Dendritic cell treated with granulocyte-macrophage colony-stimulating factor and Interleukin-4, amounts not matched to agents 40 ng/mL and 50 ng/mL, for 4 days (primary cell): ENCODE data around the gene DNAJC16.

Experiments used
- H3K27ac Mint-ChIP-seq: one replicate; pipeline ENCODE4 v1.8.0; 2022; ENCODE audit warnings: mild to moderate bottlenecking, mixed read lengths
- H3K27me3 Mint-ChIP-seq: one replicate; pipeline ENCODE4 v1.8.0; 2022; ENCODE audit warnings: mild to moderate bottlenecking, mixed read lengths
- H3K36me3 Mint-ChIP-seq: one replicate; pipeline ENCODE4 v1.8.0; 2022; ENCODE audit warnings: low read depth, mixed read lengths
- H3K4me1 Mint-ChIP-seq: one replicate; pipeline ENCODE4 v1.8.0; 2022; ENCODE audit warnings: low read depth, mixed read lengths
- H3K4me3 Mint-ChIP-seq: one replicate; pipeline ENCODE4 v1.8.0; 2022; ENCODE audit warnings: mild to moderate bottlenecking, moderate library complexity, mixed read lengths
- H3K9me3 Mint-ChIP-seq: one replicate; pipeline ENCODE4 v1.8.0; 2022; ENCODE audit warnings: mixed read lengths
- intact Hi-C: fragments of 100-400 bp; cut with micrococcal nuclease; formaldehyde crosslinking; loops from one replicate; pipeline ENCODE4 v1.15.0; 2022

DNAJC16 gene

GRCh38 chr1:15571266-15571665 is 44.6 kb downstream of the DNAJC16 start:
- peaks cover 68% of the 10 kb centered on the region for H3K36me3 Mint-ChIP-seq
- no peaks in the 10 kb centered on the region for H3K27me3 Mint-ChIP-seq
- H3K9me3 Mint-ChIP-seq, result no peaks in the 10 kb centered on the region
- no peak overlapping the region for H3K4me3 Mint-ChIP-seq
- peaks cover 6% of the 10 kb centered on the region for H3K4me1 Mint-ChIP-seq
- H3K27ac Mint-ChIP-seq, result no peak overlapping the region
- intact Hi-C loops, result no loop called here

DNA sequence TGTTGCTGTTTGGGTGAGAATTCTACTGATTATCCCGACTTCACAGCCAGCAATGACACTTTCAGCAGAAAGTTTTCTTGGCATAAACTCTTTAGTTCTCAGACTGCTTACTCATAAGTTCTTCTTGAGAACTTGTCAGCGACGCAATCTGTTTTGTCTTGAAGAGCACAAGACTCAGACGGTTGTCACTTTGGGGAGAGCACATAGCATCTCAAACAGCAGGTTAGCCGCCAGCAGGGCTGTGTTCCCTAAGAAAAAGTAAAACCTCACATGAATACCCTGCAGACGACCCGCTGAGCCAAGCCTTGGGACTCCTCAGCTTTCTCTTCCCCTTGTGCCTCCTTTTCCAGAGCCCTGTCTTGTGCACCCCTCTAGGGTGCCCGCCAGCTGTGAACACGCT is 46.8 kb downstream of the DNAJC16 start:
- Mint-ChIP-seq H3K9me3 (no peaks in the 10 kb centered on the region), H3K4me3 (no peak overlapping the region), H3K36me3 (peaks cover 46% of the 10 kb centered on the region), H3K27me3 (no peaks in the 10 kb centered on the region), H3K27ac (no peak overlapping the region), H3K4me1 (peaks cover 8% of the 10 kb centered on the region)
- intact Hi-C loops, result no loop called here

DNA sequence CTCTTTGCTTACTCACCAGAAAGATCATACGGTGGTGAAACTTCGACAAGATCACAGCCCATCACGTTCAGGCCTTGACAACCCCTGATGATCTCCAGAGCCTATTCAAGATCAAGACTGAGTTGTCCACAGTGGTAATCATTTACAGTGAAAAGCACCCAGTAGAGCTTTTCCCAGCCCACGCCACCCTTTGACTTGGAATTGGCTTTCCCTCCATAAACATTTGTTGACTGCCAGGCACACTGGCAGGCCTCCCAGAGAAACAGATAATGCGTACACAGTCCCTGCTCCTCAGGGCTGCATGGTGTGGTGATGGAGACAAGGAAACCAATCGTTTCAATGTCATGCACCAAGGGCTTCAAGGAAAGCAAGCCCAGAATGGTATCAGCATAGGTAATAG is 48.1 kb downstream of the DNAJC16 start:
- peaks cover 34% of the 10 kb centered on the region for H3K36me3 Mint-ChIP-seq
- H3K4me3 Mint-ChIP-seq, result no peak overlapping the region
- H3K27me3 Mint-ChIP-seq, result no peaks in the 10 kb centered on the region
- H3K4me1 Mint-ChIP-seq, result peaks cover 20% of the 10 kb centered on the region
- intact Hi-C loops, result no loop called here
- H3K27ac Mint-ChIP-seq, result no peak overlapping the region
- no peaks in the 10 kb centered on the region for H3K9me3 Mint-ChIP-seq

DNA sequence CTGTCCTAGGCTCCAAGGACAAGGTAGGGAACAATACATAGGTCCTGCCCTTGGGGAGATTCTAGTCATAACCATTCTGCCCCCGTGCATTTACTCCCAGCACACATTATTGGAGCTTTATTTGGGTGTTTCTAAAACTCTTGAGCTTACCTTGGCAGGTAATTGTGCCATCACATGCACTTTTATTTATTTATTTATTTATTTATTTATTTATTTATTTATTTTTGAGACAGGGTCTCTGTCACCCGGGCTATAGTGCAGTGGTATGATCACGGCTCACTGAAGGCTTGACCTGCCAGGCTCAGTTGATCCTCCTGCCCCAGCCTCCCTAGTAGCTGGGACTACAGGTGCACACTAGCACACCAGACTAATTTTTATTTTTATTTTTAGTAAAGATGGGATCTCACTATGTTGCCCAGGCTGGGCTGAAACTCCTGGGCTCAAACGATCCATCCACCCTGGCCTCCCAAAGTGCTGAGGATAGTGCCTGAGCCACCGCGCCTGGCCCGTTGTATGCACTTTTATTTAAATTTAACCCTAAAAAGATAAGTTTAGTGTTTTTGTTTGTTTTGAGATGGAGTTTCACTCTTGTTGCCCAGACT is 49.0 kb downstream of the DNAJC16 start:
- peaks cover 23% of the 10 kb centered on the region for H3K4me1 Mint-ChIP-seq
- no peak overlapping the region for H3K4me3 Mint-ChIP-seq
- no peaks in the 10 kb centered on the region for H3K27me3 Mint-ChIP-seq
- H3K36me3 Mint-ChIP-seq, result peaks cover 29% of the 10 kb centered on the region
- intact Hi-C loops, result no loop called here
- no peak overlapping the region for H3K27ac Mint-ChIP-seq
- no peaks in the 10 kb centered on the region for H3K9me3 Mint-ChIP-seq

DNA sequence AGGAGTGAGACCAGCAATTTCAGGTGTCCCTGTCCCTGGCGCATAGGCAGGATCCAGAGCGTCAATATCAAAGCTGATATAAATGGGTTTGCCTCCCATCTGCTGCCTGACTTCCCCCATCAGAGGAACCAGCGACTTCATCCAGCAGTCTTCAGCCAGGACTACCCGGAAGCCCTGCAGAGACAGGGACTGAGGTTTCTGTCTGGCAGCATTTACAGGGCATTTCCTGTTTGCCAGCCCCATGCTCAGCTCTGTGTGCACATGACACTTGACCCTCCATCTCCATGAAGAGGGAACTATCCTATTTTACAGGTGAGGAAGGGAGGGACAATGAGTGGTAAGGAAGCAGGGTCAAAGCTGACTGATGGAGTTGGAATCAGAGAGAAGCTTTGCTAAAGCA is 51.0 kb downstream of the DNAJC16 start:
- no peak overlapping the region for H3K27ac Mint-ChIP-seq
- H3K36me3 Mint-ChIP-seq, result peaks cover 14% of the 10 kb centered on the region
- no peaks in the 10 kb centered on the region for H3K9me3 Mint-ChIP-seq
- peaks cover 19% of the 10 kb centered on the region for H3K4me1 Mint-ChIP-seq
- H3K4me3 Mint-ChIP-seq, result no peak overlapping the region
- no peaks in the 10 kb centered on the region for H3K27me3 Mint-ChIP-seq
- intact Hi-C loops, result no loop called here

- no peaks in the 10 kb centered on the region for H3K9me3 Mint-ChIP-seq
- intact Hi-C loops, result no loop called here
- H3K4me3 Mint-ChIP-seq, result no peak overlapping the region
- H3K36me3 Mint-ChIP-seq, result peaks cover 10% of the 10 kb centered on the region
- H3K27me3 Mint-ChIP-seq, result peaks cover 7% of the 10 kb centered on the region
- peaks cover 17% of the 10 kb centered on the region for H3K4me1 Mint-ChIP-seq
- H3K27ac Mint-ChIP-seq, result peak overlapping the region; percentile 78
These were observed 52.5 kb downstream of the DNAJC16 start for GRCh38 chr1:15578921-15579682.

- H3K36me3 Mint-ChIP-seq, result peaks cover 6% of the 10 kb centered on the region
- H3K27me3 Mint-ChIP-seq, result peaks cover 13% of the 10 kb centered on the region
- no peaks in the 10 kb centered on the region for H3K9me3 Mint-ChIP-seq
- H3K4me1 Mint-ChIP-seq, result peaks cover 21% of the 10 kb centered on the region
- intact Hi-C loops, result no loop called here
- H3K27ac Mint-ChIP-seq, result peak overlapping the region; percentile 78
- H3K4me3 Mint-ChIP-seq, result no peak overlapping the region
These were observed 53.0 kb downstream of the DNAJC16 start for GRCh38 chr1:15579683-15580047.

GRCh38 chr1:15583016-15583706 is 56.5 kb downstream of the DNAJC16 start:
- peaks cover 28% of the 10 kb centered on the region for H3K4me1 Mint-ChIP-seq

GRCh38 chr1:15584489-15585363 is 58.1 kb downstream of the DNAJC16 start, which contains the start of gene AGMAT:
Gene AGMAT, minus strand, starts transcription at chr1:15585051. Its CDS starts 84 bp downstream, at chr1:15584967.
- Mint-ChIP-seq H3K9me3 (peaks cover 7% of the 10 kb centered on the region), H3K27ac (peak within 1 kb of the TSS; percentile 41), H3K27me3 (peaks cover 28% of the 10 kb centered on the region), H3K4me3 (peak within 1 kb of the TSS; percentile 71), H3K36me3 (no peaks in the 10 kb centered on the region), H3K4me1 (peaks cover 13% of the 10 kb centered on the region)
- intact Hi-C loops, result no loop called here

More at GRCh38 chr1:15583016-15583706, 56.5 kb downstream of the DNAJC16 start:
- intact Hi-C loops, result no loop called here
- H3K36me3 Mint-ChIP-seq, result no peaks in the 10 kb centered on the region
- H3K27me3 Mint-ChIP-seq, result peaks cover 28% of the 10 kb centered on the region
- H3K4me3 Mint-ChIP-seq, result no peak overlapping the region
- H3K9me3 Mint-ChIP-seq, result peaks cover 3% of the 10 kb centered on the region
- H3K27ac Mint-ChIP-seq, result no peak overlapping the region

- intact Hi-C loops, result no loop called here
- Mint-ChIP-seq H3K27me3 (peaks cover 15% of the 10 kb centered on the region), H3K9me3 (peaks cover 7% of the 10 kb centered on the region), H3K4me1 (no peaks in the 10 kb centered on the region), H3K27ac (no peak overlapping the region), H3K36me3 (no peaks in the 10 kb centered on the region), H3K4me3 (no peak overlapping the region)
These were observed 65.6 kb downstream of the DNAJC16 start for GRCh38 chr1:15592285-15592684.

GRCh38 chr1:15595809-15596617 is 69.4 kb downstream of the DNAJC16 start:
- no peak overlapping the region for H3K4me3 Mint-ChIP-seq
- no peak overlapping the region for H3K27ac Mint-ChIP-seq
- intact Hi-C loops, result loop anchor here (2.0 kb wide), 1 partner anchor 145 kb away; no protein-coding TSS in a partner anchor
- no peaks in the 10 kb centered on the region for H3K36me3 Mint-ChIP-seq
- no peaks in the 10 kb centered on the region for H3K4me1 Mint-ChIP-seq
- H3K27me3 Mint-ChIP-seq, result peaks cover 19% of the 10 kb centered on the region
- no peaks in the 10 kb centered on the region for H3K9me3 Mint-ChIP-seq

- no peaks in the 10 kb centered on the region for H3K36me3 Mint-ChIP-seq
These were observed 71.8 kb downstream of the DNAJC16 start for GRCh38 chr1:15598436-15598835.

More at GRCh38 chr1:15598436-15598835, 71.8 kb downstream of the DNAJC16 start:
- Mint-ChIP-seq H3K9me3 (no peaks in the 10 kb centered on the region), H3K27me3 (peaks cover 19% of the 10 kb centered on the region), H3K4me1 (peaks cover 7% of the 10 kb centered on the region), H3K4me3 (no peak overlapping the region), H3K27ac (no peak overlapping the region)
- intact Hi-C loops, result no loop called here
